NCI-H1105 treated with DMSO at 0.1 percent for 48 hours (cell line): ENCODE data around the gene TRIM64.
"Not testable (repeated sequence)": the region's sequence is repeated elsewhere in the genome, so short reads cannot be mapped to it uniquely, and the experiment has no call there.

Experiments used
- DNase-seq: peaks from one replicate; lab custom pipeline; 2025; lab: John Stamatoyannopoulos, UW

The TRIM64 gene

GRCh38 chr11:89965737-89966136 lies at the start of gene TRIM64:
Gene TRIM64 (plus strand): TSS chr11:89966037. CDS start chr11:89968504, 2,467 bp downstream.
- not testable (repeated sequence) for DNase-seq

- no peak for DNase-seq
Measured at GRCh38 chr11:89922195-89922660, 43.6 kb upstream of the TRIM64 start, which contains the start of gene TRIM49D1. Gene TRIM49D1 (minus strand): TSS chr11:89922245. CDS start chr11:89917710, 4,535 bp downstream.

GRCh38 chr11:89923764-89924163 lies 42.1 kb upstream of the TRIM64 start, which contains the start of gene TRIM49D2:
Gene TRIM49D2 (plus strand): TSS chr11:89924064. CDS start chr11:89926762, 2,698 bp downstream.
- not testable (repeated sequence) for DNase-seq

- not testable (repeated sequence) for DNase-seq
Measured at GRCh38 chr11:89960833-89961232, 5.0 kb upstream of the TRIM64 start.
